Measurements from ENCODE around the gene NHLRC2.

DNA sequence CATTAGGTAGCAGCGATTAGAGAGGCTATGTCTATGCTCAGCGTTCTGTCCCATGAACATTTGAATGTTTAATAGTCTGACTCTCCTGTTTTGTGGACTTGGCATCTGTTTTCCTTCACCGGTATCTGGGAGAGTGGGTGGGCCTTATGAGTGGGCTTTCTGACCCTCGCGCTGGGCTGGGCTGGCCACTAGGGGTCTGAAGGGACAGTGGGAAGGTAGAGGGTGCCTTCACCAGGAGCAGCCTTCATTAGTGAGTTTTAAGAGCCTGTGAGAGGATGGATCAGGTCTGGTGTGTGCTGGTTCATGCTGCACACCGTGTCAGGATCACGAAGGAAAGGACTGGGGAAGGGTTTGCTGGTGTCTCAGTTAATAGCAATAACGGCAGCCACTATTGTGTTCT lies 34.0 kb upstream of the NHLRC2 start:
- TF ChIP-seq POLR2A (IDR thresholded peaks at IDR 0.05; ENCODE audit: borderline replicate concordance, extremely low read depth, insufficient read depth, insufficient read length) (no peak), EZH2 (IDR thresholded peaks at IDR 0.05) (no peak), JUND (IDR thresholded peaks at IDR 0.05) (no peak), SRF (IDR thresholded peaks at IDR 0.05; ENCODE audit: low read depth) (no peak), RAD21 (IDR thresholded peaks at IDR 0.05; ENCODE audit: low read depth) (peak; percentile 20), YY1 (IDR thresholded peaks at IDR 0.05; ENCODE audit: extremely low read depth, insufficient replicate concordance, low read depth, low read length) (no peak), FOSL1 (IDR thresholded peaks at IDR 0.05; ENCODE audit: low read depth) (no peak), POLR2AphosphoS5 (IDR thresholded peaks at IDR 0.05; ENCODE audit: low read depth, low read length) (no peak), CEBPB (IDR thresholded peaks at IDR 0.05; ENCODE audit: low read depth) (no peak)
- TF ChIP-seq, protein P1, sequence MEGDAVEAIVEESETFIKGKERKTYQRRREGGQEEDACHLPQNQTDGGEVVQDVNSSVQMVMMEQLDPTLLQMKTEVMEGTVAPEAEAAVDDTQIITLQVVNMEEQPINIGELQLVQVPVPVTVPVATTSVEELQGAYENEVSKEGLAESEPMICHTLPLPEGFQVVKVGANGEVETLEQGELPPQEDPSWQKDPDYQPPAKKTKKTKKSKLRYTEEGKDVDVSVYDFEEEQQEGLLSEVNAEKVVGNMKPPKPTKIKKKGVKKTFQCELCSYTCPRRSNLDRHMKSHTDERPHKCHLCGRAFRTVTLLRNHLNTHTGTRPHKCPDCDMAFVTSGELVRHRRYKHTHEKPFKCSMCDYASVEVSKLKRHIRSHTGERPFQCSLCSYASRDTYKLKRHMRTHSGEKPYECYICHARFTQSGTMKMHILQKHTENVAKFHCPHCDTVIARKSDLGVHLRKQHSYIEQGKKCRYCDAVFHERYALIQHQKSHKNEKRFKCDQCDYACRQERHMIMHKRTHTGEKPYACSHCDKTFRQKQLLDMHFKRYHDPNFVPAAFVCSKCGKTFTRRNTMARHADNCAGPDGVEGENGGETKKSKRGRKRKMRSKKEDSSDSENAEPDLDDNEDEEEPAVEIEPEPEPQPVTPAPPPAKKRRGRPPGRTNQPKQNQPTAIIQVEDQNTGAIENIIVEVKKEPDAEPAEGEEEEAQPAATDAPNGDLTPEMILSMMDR (IDR thresholded peaks at IDR 0.05 in 2 of 3, conservative IDR thresholded peaks at IDR 0.05 in 1 of 3; ENCODE audit: borderline replicate concordance in 1 of 3, insufficient read depth in 1 of 3, low read depth in 2 of 3, low read length in 2 of 3) = peak; percentile 16 to 64 (median 61); a peak in 4 of 6 replicates
- TF ChIP-seq, protein P2, sequence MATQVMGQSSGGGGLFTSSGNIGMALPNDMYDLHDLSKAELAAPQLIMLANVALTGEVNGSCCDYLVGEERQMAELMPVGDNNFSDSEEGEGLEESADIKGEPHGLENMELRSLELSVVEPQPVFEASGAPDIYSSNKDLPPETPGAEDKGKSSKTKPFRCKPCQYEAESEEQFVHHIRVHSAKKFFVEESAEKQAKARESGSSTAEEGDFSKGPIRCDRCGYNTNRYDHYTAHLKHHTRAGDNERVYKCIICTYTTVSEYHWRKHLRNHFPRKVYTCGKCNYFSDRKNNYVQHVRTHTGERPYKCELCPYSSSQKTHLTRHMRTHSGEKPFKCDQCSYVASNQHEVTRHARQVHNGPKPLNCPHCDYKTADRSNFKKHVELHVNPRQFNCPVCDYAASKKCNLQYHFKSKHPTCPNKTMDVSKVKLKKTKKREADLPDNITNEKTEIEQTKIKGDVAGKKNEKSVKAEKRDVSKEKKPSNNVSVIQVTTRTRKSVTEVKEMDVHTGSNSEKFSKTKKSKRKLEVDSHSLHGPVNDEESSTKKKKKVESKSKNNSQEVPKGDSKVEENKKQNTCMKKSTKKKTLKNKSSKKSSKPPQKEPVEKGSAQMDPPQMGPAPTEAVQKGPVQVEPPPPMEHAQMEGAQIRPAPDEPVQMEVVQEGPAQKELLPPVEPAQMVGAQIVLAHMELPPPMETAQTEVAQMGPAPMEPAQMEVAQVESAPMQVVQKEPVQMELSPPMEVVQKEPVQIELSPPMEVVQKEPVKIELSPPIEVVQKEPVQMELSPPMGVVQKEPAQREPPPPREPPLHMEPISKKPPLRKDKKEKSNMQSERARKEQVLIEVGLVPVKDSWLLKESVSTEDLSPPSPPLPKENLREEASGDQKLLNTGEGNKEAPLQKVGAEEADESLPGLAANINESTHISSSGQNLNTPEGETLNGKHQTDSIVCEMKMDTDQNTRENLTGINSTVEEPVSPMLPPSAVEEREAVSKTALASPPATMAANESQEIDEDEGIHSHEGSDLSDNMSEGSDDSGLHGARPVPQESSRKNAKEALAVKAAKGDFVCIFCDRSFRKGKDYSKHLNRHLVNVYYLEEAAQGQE (IDR thresholded peaks at IDR 0.05; ENCODE audit: low read depth) = no peak
- TF ChIP-seq, protein P3, sequence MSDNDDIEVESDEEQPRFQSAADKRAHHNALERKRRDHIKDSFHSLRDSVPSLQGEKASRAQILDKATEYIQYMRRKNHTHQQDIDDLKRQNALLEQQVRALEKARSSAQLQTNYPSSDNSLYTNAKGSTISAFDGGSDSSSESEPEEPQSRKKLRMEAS (IDR thresholded peaks at IDR 0.05) = no peak

All from HCT116 (cell line).